GM19452 (cell line): Measurements from ENCODE around the gene IFNB1.

Experiments used
- ATAC-seq: cut with Tn5 transposase; IDR thresholded peaks from one replicate; pipeline ENCODE4 v1.9.1; 2021; ENCODE audit not compliant: unreplicated experiment

IFNB1 gene

GRCh38 chr9:21077781-21078180 lies at the start of gene IFNB1:
IFNB1 (minus strand) TSS chr9:21077942; CDS start chr9:21077869, 73 bp downstream.
- no peak for ATAC-seq

GRCh38 chr9:21121595-21122251 lies 44.0 kb upstream of the IFNB1 start:
- peak; percentile 96 for ATAC-seq

DNA sequence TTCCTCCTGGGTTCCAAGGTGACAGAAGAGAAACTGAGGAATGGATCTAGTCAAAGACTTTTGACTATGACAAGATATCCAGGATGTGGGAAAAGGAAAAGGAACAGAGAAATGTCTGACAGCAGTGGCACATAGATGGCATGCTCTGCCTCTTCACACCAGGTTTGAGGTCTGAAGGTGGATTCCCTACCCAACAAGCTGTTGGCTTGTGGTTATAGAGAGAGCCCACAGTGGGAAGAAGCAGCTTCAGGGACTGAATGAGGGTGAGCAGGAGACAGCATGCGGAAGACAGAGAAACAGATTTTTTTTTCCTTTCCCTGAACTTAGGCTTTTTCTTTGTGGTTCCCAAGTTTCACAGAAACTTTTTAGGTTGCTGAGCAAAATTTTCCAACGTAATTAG lies 43.3 kb upstream of the IFNB1 start:
- ATAC-seq = no peak

- ATAC-seq = no peak
These were observed 41.5 kb upstream of the IFNB1 start for GRCh38 chr9:21119093-21119770.

DNA sequence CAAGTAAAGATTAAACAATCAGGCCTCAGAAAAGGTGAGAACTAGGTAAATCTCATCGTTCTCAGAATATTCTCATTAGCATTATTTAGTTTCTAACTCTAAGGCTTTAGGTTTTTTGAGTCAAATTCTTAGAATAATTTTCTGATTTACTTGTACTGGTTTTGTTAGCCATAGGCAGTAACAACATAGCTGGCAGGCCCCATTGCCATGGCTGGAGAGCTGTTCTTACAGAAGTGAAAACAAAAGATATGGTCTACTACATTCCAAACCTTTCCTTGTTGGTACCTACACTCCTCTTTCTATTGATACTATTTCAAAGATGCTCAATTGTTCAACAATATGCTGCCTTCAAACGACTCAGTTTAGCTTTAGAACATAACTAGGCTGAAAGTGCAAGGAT lies 36.6 kb upstream of the IFNB1 start:
- no peak for ATAC-seq

DNA sequence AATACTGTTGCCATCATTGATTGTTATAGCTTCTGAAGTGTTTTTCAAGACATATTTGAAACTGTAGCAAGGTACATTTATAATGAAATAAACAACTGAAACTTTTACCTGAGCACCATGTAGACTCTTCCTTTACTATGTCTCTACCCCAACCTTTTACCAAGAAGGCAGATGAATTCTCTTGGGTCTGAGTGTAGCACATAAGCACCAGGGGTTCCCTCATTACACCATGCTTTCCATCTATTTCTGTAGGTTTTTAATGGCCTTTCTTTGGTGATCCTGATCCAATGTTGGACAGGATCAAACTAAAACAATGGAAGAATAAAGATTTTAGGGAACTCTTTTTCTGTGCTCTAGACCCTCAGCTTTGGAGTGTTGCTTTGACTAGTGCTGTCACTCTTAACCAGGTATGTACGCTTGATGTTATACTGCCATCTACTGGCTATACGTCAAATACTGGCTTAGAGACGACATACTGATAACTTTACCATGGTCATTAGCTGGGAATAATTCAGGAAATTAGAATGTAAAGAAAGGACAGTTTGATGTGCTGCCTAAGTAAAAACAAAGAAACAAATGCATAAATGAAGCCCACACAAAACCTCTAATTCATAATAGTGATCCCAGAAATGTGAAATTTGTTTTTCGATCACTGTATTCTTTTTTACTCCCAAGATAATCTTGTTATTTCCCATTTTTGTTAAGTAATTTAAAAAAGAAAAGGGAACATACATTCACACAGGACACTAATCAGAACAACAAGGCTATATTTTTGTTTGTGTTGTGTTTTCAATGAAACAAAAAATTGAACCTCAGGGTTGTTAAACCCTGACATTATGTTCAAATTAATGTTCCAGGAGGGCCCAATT lies 33.2 kb upstream of the IFNB1 start:
- ATAC-seq = peak; percentile 94

- no peak for ATAC-seq
These were observed 27.0 kb upstream of the IFNB1 start for GRCh38 chr9:21104787-21105186.

DNA sequence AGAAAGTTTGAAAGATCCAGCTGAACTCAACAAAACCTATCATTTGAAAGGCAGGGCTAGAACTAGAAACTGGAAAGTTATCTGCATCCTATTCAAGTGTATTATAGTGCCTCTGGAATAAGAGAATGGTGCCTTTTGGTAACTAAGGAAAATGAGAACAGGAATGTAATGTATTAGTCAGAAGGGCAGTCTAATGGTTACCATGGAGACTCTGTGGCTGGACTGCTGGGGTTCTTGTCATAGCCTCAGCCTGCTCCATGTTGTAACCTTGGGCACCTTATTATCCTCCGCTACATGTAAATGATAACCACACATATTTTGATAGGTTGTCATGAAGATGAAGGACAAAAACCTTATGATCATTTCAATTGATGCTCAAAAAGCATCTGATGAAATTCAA lies 24.6 kb upstream of the IFNB1 start:
- no peak for ATAC-seq

DNA sequence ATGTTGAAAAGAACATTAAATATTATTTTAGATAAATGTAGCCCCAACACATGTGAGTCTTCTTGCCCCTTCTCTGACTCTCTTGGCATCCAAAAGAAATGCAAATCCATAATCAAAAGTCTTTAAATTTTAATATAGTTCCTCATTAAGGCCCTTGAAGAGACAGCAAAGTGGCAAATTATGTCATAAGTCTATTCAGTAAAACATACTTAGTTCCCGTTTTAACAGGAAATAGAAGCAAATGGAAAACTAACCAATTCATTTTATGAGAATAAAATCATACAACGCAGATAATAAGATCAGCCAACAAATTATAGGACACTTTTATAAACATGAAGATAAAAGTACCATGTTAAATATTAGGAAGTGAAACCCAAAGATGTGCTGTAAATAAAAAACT lies 20.1 kb upstream of the IFNB1 start:
- no peak for ATAC-seq

GRCh38 chr9:21096901-21097255 lies 19.1 kb upstream of the IFNB1 start:
- ATAC-seq = no peak

DNA sequence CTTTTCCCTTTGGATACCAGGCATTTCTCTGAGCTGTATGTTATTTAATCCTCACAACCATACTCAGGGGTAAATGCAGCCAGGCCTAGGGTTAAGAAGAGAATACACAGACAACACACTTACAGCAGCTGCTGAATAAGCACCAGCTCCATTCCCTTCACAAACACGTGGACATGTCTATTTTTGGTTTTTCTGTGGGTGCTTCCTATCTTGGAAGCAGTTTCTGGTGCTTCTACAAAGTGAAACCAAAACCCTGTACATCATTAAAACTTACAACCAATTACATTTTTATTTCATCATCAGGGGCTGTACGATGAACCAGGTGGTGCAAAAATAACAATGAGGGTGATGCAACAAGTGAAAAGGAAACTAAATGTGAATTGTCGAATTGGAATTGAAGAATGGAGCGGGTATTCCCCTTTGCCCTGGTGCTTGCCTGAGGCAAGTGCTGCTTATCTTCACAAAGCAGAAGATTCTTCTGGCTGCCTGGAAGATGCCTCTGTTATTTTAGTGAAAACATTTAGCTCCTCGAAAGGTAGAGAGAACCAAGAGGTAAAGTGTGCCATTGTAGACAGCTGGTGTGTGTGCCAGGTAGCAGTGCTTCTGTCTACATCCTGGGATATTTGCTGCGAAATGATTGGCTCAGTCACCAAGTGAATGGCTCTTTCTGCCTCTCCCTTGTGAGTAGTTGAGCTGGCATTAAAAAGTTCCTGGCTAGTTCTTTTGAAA lies 18.6 kb upstream of the IFNB1 start:
- ATAC-seq = peak; percentile 88

DNA sequence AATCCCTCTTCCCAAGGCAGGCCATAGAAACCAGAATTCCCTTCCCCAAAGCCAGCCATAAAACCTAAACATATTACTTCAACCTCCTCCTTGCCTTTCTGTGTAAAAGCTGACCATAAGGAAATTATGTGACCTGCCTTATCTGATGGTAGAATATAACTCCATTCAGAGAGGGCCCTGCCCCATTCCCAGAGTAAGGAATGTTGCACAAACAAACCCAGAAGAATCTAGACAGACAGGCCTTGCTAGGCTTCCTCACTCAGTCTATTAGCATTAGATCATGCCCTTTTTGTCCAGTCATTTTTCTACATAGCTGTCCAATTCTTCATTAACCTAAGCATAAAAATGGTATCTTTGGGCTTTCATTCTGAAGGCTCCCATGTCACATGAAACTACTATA lies 17.8 kb upstream of the IFNB1 start:
- no peak for ATAC-seq

DNA sequence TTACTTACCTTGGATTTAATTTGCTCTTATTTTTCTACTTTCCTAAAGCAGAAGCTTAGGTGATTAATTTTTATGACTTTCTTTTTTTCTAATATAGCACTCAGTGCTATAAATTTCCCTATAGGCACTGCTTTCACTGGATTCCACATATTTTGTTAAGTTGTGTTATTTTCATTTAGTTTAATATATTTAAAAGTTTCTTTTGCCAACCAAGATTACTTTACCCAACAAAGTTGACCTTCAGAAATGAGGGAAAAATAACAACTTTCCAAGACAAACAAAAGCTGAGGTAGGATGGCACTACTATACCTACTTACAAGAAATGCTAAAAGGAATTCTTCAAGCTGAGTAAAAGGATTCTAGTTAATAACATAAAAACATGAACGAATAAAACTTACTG lies 8.8 kb upstream of the IFNB1 start:
- ATAC-seq = no peak

DNA sequence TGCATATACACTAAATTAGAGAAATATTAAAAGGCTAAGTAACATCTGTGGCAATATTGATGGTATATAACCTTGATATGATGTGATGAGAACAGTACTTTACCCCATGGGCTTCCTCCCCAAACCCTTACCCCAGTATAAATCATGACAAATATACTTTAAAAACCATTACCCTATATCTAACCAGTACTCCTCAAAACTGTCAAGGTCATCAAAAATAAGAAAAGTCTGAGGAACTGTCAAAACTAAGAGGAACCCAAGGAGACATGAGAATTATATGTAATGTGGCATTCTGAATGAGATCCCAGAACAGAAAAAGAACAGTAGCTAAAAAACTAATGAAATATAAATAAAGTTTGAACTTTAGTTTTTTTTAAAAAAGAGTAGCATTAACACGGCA lies 7.3 kb upstream of the IFNB1 start:
- no peak for ATAC-seq

DNA sequence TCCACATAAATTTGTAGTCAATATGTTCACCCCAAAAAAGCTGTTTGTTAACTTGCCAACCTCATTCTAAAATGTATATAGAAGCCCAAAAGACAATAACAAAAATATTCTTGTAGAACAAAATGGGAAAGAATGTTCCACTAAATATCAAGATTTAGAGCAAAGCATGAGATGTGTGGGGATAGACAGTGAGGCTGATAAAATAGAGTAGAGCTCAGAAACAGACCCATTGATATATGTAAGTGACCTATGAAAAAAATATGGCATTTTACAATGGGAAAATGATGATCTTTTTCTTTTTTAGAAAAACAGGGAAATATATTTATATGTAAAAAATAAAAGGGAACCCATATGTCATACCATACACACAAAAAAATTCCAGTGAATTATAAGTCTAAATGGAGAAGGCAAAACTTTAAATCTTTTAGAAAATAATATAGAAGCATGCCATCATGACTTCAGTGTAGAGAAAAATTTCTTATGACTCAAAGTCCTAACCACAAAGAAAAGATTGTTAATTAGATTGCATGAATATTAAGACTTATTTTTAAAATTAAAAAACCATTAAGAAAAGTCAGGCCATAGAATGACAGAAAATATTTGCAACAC lies 6.6 kb upstream of the IFNB1 start:
- no peak for ATAC-seq

GRCh38 chr9:21082671-21083070 lies 4.9 kb upstream of the IFNB1 start:
- no peak for ATAC-seq

- ATAC-seq = no peak
These were observed 4.3 kb upstream of the IFNB1 start for GRCh38 chr9:21081999-21082398.

DNA sequence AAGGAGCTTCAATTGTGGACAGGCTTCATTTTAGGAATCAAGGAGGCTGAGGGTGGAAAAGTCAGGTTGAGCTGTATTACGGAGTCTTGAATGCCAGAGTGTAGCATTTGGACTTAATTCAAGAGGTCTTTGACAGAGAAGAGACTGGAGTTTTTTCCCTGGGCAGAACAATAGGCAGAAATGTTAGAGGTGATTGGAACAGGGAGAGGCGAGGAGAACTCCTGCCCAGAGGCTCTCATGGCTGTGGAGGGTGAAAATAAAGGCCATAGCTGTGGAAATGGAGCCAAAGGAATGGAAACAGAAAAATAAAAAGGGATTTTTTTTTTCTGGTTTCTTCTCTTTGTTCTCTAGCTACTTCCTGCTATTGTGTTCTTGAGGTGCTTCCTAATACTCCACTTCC lies 3.7 kb upstream of the IFNB1 start:
- ATAC-seq = no peak

GRCh38 chr9:21080793-21081192 lies 3.1 kb upstream of the IFNB1 start:
- ATAC-seq = no peak

DNA sequence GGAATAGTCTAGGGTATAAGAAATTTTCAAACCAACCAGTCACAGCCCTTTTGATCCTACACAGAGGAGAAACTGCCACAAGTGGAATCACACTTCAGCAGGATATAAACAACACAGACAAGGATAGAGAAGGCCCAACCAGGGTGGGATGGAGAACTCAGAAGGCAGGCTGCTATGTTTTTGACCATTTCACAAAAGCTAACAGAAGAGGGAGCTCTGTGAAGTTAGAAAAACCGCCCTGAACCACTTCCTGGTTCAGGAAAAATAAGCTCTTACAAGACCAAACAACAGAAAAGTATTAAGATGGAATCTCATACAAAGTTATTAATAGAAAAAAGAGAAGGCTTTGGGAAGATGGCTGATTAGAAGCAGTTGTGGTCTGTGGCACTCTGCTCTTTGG lies 960 bp upstream of the IFNB1 start:
- no peak for ATAC-seq

- no peak for ATAC-seq
These were observed 2.3 kb downstream of the IFNB1 start for GRCh38 chr9:21075484-21075883.
